HuH-7.5 (cell line): ENCODE data around the gene EIF4G3.
A peak's percentile ranks its signal among the peaks of the same experiment; 100 is the strongest.
"Not testable (repeated sequence)": the region's sequence is repeated elsewhere in the genome, so short reads cannot be mapped to it uniquely, and the experiment has no call there.

Experiments
- DNase-seq: peaks from one replicate; pipeline ENCODE4 v3.0.0; 2011; ENCODE audit warnings: low spot score

The EIF4G3 gene

GRCh38 chr1:21176586-21177555 lies at the start of gene EIF4G3:
Gene EIF4G3, minus strand, starts transcription at chr1:21176897. Its CDS starts 174,155 bp downstream, at chr1:21002742.
- peak; percentile 91 for DNase-seq

GRCh38 chr1:21225065-21225464 lies 48.4 kb upstream of the EIF4G3 start:
- DNase-seq = no peak

- DNase-seq = no peak
Measured at GRCh38 chr1:21220815-21221214, 44.1 kb upstream of the EIF4G3 start.

GRCh38 chr1:21219674-21220073 lies 43.0 kb upstream of the EIF4G3 start:
- no peak for DNase-seq

- peak; percentile 42 for DNase-seq
Measured at GRCh38 chr1:21217812-21218596, 41.3 kb upstream of the EIF4G3 start.

GRCh38 chr1:21216835-21217811 lies 40.4 kb upstream of the EIF4G3 start:
- DNase-seq = peak; percentile 35

GRCh38 chr1:21212126-21212525 lies 35.4 kb upstream of the EIF4G3 start:
- DNase-seq = no peak

- DNase-seq = not testable (repeated sequence)
Measured at GRCh38 chr1:21208137-21208700, 31.5 kb upstream of the EIF4G3 start.

GRCh38 chr1:21206117-21206516 lies 29.4 kb upstream of the EIF4G3 start:
- no peak for DNase-seq

GRCh38 chr1:21205416-21205815 lies 28.7 kb upstream of the EIF4G3 start:
- DNase-seq = no peak

- DNase-seq = no peak
Measured at GRCh38 chr1:21201650-21202049, 25.0 kb upstream of the EIF4G3 start.

- not testable (repeated sequence) for DNase-seq
Measured at GRCh38 chr1:21201238-21201637, 24.5 kb upstream of the EIF4G3 start.

GRCh38 chr1:21200767-21201166 lies 24.1 kb upstream of the EIF4G3 start:
- no peak for DNase-seq

- no peak for DNase-seq
Measured at GRCh38 chr1:21198929-21199328, 22.2 kb upstream of the EIF4G3 start.

GRCh38 chr1:21192871-21193270 lies 16.2 kb upstream of the EIF4G3 start:
- DNase-seq = no peak

- DNase-seq = no peak
Measured at GRCh38 chr1:21192284-21192683, 15.6 kb upstream of the EIF4G3 start.

- not testable (repeated sequence) for DNase-seq
Measured at GRCh38 chr1:21190771-21191170, 14.1 kb upstream of the EIF4G3 start.

GRCh38 chr1:21189906-21190500 lies 13.3 kb upstream of the EIF4G3 start:
- no peak for DNase-seq

- DNase-seq = no peak
Measured at GRCh38 chr1:21189421-21189820, 12.7 kb upstream of the EIF4G3 start.

GRCh38 chr1:21188235-21188634 lies 11.5 kb upstream of the EIF4G3 start:
- DNase-seq = no peak

GRCh38 chr1:21185221-21185731 lies 8.6 kb upstream of the EIF4G3 start:
- DNase-seq = no peak
